GM10248 (cell line): ENCODE measurements around the gene LCE2A.
"Not testable (repeated sequence)": the region's sequence is repeated elsewhere in the genome, so short reads cannot be mapped to it uniquely, and the experiment has no call there.

Experiments
- CTCF ChIA-PET: fragments of 300-600 bp; sonication (Branson Sonifier 250); formaldehyde crosslinking; extraction: SDS; loops from one replicate; lab custom pipeline; 2021; ENCODE audit warnings: antibody characterized with exemption; lab: Yijun Ruan, JAX
- POLR2A ChIA-PET: fragments of 350-650 bp; sonication (Branson Sonifier 250); formaldehyde crosslinking; extraction: SDS; loops from one replicate; lab custom pipeline; 2020; ENCODE audit warnings: antibody characterized with exemption; lab: Yijun Ruan, JAX
- DNase-seq: peaks from one replicate; pipeline ENCODE4 v3.0.0; 2012; ENCODE audit errors: extremely low spot score
- CTCF ChIP-seq: IDR thresholded peaks from 2 replicates; pipeline ENCODE4 v1.5.1; 2012; ENCODE audit warnings: mild to moderate bottlenecking, low read depth; ENCODE audit errors: extremely low read depth, missing control alignments, control extremely low read depth

Gene LCE2A

GRCh38 chr1:152667648-152668047 is 30.5 kb upstream of the LCE2A start:
- CTCF ChIA-PET, result interaction anchor here (1.9 kb wide), 1 partner anchor 10 kb away, joined by 7 read pairs; no protein-coding TSS in a partner anchor
- no peak for DNase-seq
- POLR2A ChIA-PET, result no interaction called here
- TF ChIP-seq CTCF, result no peak

- TF ChIP-seq CTCF, result no peak
- ChIA-PET POLR2A (no interaction called here), CTCF (no interaction called here)
- DNase-seq, result no peak
Measured at GRCh38 chr1:152673016-152673415, 25.1 kb upstream of the LCE2A start.

GRCh38 chr1:152674983-152675382 is 23.2 kb upstream of the LCE2A start, which contains the start of gene LCE2C:
Gene LCE2C (plus strand): TSS chr1:152675279. CDS start chr1:152676016, 737 bp downstream.
- DNase-seq, POLR2A ChIA-PET: not testable (repeated sequence)
- CTCF ChIA-PET, result interaction anchor here (1.4 kb wide), 1 partner anchor 18 kb away, joined by 3 read pairs; no protein-coding TSS in a partner anchor

GRCh38 chr1:152679459-152679858 is 18.7 kb upstream of the LCE2A start:
- no peak for DNase-seq
- POLR2A ChIA-PET, result no interaction called here
- CTCF ChIA-PET, result no interaction called here
- TF ChIP-seq CTCF, result no peak

GRCh38 chr1:152681616-152682015 is 16.5 kb upstream of the LCE2A start:
- ChIA-PET POLR2A (no interaction called here), CTCF (no interaction called here)
- DNase-seq, result no peak
- no peak for TF ChIP-seq CTCF

GRCh38 chr1:152683846-152684245 is 14.3 kb upstream of the LCE2A start:
- DNase-seq, result no peak
- no peak for TF ChIP-seq CTCF
- ChIA-PET CTCF (no interaction called here), POLR2A (no interaction called here)

- DNase-seq, POLR2A ChIA-PET, CTCF ChIA-PET: not testable (repeated sequence)
Measured at GRCh38 chr1:152685823-152686222, 12.3 kb upstream of the LCE2A start, which contains the start of gene LCE2B. Gene LCE2B (plus strand): TSS chr1:152686123. CDS start chr1:152686844, 721 bp downstream.

- CTCF ChIA-PET, result interaction anchor here (2.4 kb wide), 1 partner anchor 12 kb away, joined by 8 read pairs; no protein-coding TSS in a partner anchor
- POLR2A ChIA-PET, result no interaction called here
- DNase-seq, result no peak
- no peak for TF ChIP-seq CTCF
Measured at GRCh38 chr1:152699746-152700145, 1.6 kb downstream of the LCE2A start.
